ENCODE data around the gene PFKFB1.

DNA sequence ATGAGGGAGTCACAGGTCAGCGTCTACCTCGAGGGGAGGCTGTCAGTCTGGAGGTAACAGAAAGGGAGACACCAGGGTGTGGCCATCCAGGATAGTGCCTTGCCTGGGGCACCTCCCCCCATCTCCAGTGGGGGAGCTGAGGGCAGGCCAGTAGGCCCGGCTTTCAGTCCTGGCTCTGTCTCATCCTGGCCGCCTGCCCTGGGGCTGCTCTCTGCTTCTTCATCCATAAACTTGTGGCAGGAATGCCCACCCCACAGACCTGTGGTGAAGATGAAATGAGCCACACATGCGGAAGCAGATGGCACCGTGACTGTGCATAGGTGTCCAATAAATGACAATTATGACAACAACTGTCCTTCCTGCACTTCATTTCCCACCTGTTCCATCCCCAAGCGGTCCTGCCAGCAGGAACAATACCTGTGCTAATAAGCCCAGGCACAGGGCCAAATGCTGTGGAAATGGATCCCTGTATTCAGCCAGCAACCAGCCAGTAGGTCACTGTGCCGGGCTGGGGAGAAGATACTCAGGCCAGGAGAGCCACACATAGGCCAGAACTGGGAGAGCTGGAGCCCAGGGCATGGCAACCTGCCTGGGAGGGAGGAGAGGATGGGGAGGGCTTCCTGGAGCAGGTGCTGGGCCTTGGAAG, 43.1 kb downstream of the PFKFB1 start:
- no peak for TF ChIP-seq CTCF (IDR thresholded peaks at IDR 0.05)
- no peak for TF ChIP-seq POLR2A (IDR thresholded peaks at IDR 0.05)
- TF ChIP-seq POLR2AphosphoS5 (IDR thresholded peaks at IDR 0.05), result no peak
- TF ChIP-seq EP300 (IDR thresholded peaks at IDR 0.05), result no peak

All from gastroesophageal sphincter (tissue), 3 donors.